Stimulated activated CD8-positive, alpha-beta memory T cell treated with anti-CD3 and anti-CD28 coated beads, Interleukin-2, amount 100 ng/mL, for 1 hour (primary cell): ENCODE results near the gene PLEKHJ1.

Experiments
- DNase-seq, 2 donors: peaks; one replicate each; pipeline ENCODE4 v3.0.0-alpha.2; 2020; ENCODE audit warnings: low read depth in 2 of 2

PLEKHJ1 gene

DNA sequence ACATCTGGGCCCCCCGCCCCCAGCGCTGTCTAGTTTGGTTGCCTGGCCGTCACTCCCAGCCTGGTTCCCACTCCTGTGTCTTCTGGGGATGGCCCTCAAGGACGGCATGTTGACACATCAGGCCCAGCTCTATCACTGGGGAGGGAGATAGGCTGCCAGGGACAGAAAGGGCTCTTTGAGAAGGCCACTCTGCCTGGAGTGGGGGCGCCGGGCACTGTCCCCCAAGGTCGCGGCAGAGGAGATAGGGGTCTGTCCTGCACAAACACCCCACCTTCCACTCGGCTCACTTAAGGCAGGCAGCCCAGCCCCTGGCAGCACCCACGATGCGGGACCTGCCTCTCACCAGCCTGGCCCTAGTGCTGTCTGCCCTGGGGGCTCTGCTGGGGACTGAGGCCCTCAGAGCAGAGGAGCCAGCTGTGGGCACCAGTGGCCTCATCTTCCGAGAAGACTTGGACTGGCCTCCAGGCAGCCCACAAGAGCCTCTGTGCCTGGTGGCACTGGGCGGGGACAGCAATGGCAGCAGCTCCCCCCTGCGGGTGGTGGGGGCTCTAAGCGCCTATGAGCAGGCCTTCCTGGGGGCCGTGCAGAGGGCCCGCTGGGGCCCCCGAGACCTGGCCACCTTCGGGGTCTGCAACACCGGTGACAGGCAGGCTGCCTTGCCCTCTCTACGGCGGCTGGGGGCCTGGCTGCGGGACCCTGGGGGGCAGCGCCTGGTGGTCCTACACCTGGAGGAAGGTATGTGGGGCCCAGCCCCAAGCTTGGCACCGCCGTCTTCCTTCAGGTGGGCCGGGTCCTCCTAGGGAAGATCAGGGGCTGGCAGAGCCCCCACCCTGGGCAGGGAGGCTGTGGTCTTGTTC is 13.1 kb upstream of the PLEKHJ1 start, which contains the start of gene AMH:
Gene AMH, plus strand, starts transcription at position 314 of the 857 bp plus-strand sequence. Its CDS starts 10 bp downstream, at position 324.
- DNase-seq = no peak

DNA sequence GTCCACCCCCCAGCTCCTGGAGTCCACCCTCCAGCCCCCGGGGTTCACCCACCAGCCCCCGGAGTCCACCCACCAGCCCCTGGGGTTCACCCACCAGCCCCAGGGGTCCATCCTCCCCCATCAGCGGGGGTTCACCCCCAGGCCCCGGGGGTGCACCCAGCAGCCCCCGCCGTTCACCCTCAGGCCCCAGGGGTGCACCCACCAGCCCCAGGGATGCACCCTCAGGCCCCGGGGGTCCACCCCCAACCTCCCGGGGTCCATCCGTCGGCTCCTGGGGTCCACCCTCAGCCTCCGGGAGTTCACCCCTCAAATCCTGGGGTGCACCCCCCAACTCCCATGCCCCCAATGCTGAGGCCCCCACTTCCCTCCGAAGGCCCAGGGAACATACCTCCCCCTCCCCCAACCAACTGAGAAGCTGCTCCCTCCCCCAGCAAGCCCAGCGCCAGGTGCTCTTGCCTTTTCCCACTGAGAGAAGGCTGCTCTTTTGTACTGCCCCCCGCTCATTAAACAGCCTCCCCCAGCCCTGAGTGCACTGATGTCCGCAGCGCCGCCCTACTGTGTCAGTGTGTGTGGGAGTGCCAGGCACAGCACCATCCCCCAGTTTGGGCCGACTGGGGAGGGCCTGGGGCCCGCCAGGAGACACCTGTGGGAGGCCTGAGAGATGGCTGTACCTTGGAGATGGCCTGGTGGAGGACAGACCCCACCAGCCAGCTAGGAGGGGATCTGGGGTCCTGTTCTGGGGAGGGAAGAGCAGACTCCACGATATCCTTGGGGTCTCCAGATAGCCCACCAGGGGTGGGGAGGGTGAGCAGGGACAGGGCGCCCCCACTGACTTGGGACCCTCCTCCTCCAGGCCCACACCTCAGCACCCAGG is 12.2 kb upstream of the PLEKHJ1 start:
- DNase-seq = no peak

DNA sequence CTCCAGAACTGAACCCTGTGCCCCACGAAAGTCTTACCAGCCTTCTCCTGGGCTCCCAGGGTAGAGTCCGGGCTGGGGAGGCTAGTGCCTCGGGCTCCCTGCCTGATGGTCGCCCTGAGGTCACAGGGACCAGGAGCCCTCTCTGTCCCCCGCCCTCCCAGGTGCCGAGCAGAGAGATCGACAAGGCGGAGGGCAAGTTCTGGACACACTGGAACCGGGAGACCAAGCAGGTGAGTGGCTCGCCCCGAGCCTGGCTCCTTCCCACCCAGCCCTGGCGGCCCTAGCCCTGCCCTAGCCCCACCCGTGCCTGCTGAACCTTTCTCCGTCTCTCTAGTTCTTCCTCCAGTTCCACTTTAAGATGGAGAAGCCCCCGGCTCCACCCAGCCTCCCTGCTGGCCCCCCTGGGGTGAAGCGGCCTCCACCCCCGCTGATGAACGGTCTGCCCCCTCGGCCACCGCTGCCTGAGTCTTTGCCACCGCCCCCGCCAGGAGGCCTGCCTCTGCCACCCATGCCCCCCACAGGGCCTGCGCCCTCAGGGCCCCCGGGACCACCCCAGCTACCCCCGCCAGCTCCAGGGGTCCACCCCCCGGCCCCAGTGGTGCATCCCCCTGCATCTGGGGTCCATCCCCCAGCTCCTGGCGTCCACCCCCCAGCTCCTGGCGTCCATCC is 11.4 kb upstream of the PLEKHJ1 start:
- DNase-seq = no peak

DNA sequence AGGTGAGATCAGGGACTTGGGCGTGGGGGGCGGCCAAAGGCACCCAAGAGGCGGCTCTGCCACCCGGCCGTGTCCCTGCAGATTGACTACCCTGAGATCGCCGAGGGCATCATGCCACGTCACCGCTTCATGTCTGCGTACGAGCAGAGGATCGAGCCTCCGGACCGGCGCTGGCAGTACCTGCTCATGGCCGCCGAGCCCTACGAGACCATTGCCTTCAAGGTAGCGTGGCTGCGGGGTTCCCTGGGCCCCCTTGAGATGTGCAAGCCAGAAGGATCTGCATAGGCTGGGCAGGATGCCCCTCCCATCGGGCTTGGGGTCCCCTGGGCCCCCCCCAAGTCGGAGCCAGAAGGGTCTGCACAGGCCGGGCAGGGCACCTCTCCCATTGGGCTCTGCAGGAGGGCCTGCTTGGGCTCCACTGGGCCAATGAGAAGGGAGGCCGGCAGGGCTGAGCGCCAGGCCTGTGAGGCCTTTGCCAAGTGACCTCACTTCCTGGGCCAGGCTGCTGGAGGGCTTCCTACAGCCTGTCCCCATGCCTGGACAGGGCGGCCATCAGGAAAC is 10.8 kb upstream of the PLEKHJ1 start:
- no peak for DNase-seq

DNA sequence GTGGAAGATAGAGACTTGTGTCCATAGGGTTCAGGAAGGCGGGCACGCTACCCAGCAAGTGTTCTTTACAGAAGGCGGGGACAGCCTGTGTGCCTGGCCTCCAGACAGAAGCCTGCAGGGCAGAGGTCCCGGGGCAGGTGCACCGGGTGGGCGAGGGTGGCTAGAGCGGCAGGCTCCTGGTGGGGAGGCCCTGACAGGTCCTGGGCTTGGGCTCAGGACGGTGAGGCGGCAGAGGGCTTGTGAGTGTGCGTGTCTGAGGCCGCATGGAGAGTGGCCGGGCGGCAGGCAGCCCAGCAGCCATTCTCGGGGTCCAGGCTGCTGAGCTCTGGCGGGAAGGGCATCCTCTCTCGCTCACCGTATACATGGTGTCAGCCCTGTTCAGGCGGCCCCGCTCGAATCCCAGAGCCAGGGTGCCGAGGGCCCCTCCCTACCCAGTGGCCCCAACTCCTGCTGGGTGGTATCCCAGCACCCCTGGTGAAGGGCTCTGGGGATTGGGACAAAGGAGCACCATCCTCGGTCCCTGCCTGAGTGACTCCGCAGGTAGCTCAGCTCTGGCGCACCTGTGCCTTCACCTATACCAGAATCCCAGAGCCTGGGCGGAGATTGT is 10.0 kb upstream of the PLEKHJ1 start:
- DNase-seq = no peak

DNA sequence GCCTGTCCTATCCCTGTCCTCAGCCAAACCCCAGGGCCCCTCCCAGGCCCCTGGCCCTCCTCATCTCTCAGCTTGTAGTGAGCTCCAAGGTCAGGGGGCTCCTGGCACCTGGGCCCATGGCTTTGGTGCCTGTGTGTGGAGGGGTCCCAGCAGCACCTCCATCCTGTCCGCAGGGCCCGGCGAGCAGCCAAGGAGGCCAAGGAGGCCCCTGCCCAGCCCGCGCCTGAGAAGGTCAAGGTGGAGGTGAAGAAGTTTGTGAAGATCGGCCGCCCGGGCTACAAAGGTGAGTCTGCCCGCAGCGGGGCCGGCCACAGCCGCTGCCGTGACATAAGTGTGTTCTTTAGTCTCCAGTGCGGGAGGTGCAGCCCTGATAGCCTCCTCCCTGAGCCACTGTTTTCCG is 9.1 kb upstream of the PLEKHJ1 start:
- DNase-seq = no peak

DNA sequence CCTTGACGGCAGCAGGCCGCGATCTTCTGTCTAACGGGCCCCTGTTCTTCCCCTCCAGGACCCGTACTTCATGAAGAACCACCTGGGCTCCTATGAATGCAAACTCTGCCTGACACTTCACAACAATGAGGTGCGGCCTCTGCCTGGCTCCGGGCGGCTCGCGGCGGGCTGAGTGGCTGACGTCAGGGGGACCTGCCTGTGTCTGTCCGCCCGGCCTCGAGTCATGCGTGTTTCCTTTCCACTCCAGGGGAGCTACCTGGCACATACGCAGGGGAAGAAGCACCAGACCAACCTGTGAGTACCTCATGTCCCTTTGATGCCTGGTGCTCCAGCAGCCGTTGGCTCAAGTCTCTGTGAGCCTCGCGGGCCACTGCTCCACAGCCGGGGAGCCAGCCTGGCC is 8.4 kb upstream of the PLEKHJ1 start:
- DNase-seq = no peak

DNA sequence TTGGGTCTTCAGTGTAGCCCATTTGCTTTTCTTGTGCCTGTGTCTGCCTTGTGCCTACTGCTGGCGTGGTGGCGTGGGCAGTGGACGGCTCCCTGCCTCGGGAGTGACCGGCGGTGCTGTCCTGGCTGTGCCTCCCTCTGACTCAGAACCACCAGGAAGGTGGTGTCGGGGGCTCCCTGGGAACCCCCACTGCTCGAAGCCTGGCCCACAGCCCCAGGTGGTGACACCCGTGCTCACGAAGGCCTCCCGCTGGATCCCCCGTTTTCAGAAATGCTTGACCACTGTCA is 7.9 kb upstream of the PLEKHJ1 start:
- no peak for DNase-seq

DNA sequence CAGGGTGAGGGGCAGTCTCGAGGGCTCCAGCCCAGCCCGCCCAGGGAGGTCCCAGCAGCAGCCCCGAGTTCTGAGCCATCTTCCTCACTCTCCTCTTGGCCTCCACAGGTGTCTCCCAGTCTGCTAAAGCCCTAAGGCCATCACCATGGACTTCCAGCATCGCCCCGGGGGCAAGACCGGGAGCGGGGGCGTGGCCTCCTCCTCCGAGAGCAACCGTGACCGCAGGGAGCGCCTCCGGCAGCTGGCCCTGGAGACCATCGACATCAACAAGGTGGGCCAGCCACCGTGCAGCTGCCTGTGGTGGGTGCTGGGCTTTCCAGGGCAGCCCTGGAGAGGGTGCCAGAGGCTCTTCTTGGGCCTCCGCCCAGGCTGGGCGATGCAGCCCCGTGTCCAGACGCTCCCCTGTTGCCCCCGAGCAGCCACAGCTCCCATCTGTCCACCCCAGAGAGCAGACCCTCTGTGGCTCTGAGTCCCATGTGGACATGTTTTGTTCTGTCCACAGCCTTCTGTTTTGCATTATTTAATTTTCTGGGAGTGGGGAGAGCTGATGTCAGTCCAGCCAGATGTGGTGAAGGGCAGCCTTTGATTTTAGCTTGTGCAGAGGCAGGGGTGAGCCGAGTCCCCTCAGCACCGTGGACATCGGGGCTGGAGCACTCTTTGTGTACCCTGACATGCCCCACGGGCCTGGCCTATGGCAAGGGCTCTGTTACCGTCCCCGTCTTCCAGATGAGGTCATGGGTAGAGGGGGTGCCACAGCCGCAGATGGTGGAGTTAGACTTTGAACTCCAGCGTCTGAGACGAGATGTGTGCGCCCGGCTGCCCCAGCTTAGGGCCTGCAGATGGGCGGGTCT is 7.4 kb upstream of the PLEKHJ1 start:
- DNase-seq = no peak

DNA sequence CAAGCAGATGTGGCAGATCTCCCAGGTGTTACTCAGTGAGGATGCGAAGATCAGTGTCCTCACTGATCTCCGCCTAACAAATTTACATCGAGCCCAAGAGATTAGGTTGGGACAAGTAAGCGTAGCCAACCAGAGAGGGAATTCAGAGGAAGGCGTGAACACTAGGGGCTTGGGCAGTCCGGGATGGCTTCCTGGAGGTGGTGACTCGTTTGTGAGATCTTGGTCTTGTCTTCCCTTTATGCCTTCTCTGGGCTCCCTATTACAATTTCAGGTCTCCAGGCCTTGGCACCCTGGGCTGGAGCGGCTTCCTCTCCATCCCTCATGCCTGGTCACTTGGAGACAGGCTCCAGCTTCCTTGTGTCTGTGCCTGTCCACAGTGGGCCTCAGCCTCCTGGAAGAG is 6.7 kb upstream of the PLEKHJ1 start:
- no peak for DNase-seq

DNA sequence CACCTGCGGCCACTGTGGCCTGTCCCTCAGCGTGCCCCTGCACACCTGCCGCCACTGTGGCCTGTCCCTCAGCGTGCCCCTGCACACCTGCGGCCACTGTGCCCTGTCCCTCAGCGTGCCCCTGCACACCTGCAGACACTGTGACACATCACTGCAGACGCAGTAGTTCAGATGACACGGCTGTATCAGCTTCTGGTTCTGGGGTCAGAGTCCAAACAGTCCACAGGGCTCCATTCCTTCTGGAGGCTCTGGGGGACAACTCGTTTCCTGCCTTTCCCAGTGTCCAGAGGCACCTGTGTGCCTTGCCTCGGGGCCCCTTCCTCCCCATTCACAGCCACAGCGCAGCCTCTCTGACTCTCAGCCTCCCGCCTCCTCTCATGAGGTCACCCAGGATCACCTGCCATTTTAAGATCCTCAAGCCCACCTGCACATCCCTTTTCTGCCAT is 6.0 kb upstream of the PLEKHJ1 start:
- no peak for DNase-seq

DNA sequence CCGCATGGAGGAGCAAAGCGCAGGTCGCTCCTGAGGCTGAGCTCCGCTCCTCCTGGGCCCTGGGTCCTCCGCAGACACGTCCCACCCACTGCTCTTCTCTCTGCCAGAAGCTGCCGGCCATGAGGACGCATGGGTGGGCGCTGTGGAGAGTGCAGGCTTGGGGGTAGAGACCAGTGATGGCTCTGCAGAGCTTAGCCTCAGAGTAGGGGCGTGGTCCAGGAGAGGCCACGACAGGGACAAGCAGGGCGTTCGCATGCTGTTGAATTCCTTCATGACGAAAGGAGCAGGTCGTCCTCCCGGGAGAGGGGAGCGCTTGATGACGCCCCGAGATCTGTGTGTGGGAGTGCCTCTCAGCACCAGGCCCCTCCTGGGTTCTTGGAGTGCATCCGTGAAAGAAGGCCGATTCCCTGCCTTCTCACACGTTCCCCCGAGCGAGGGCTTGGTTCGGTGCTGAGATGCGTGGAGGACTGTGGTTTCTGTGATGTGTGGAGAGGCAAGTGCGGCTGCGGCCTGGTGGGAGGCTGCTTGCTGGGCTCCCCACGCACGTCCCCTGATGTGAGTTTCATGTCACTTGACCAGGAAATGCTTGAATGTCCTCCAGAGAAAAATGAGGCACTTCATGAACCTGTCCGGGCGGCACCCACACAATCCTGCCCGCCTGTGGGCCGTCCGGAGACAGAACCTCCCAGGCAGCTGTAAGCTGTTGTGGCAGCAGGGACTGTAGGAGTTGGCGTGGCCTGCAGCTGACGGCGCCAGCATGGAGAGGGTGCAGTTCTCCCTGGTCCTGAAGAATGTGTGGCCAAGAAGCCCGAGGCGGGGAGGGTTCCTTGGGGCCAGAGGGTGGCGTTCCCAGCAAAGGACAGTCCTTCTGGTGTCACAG is 5.0 kb upstream of the PLEKHJ1 start:
- no peak for DNase-seq

DNA sequence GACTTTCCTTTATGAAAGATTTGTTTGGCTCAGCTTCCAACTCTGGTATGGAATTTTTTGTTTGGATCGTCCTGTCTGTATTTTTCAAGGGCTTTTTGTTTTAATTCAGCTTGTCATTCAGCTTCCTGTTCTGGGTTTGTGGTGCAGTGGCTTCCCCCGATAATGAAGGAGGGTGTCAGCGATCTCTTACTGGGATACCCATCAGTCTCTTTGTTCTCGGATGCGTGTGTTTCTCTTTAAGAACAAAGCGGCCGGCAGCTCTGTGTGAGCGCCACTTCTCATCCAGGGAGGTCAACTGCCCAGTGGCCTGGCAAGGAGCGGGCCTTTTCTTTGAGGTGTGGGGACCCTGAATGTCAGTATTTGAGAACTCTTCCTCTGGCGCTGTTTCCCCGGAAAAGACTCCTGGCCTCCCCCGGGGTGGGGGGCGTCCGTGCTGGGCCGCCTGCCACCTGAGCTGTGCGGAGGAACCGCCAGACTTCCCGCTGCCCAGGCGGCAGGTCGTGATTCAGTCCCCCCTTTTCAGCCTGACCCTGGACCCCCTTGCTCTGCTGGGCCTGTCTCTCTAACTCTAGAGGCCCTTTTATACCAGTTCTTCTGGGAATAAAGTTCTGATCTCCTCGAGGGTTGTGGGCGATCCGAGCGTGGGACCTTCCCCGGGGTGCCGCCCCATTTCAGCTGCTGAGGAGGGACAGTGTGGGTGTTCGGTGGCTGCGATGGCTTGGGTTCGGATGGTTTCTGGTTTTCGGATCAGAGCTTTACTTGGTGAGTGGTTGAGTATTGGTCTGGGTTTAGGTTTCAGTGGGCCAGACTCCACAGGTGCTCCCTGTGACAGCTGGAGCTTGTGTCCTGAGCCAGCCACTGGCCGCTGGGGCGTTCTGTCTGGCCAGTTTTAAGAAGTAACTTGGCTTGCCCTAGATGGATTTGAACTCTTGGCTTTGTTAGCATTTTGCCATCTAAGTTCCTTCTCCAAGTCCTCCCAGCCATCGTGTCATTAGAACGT is 3.9 kb upstream of the PLEKHJ1 start:
- no peak for DNase-seq

DNA sequence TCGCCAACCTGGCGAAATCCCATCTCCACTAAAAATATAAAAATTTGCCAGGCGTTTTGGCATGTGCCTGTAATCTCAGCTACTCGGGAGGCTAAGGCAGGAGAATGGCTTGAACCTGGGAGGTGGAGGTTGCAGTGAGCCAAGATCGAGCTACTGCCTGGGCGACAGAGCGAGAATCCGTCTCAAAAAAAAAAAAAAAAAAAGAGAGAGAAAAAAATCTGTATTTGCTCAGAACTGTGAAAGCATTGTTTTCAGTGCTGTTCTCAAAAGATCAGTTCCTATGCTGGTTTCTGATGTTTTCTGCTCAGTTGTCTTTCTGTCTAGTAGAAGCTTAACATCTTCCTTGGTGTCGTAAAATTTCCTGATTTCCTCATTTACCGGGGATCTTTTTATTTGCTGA is 3.0 kb upstream of the PLEKHJ1 start:
- no peak for DNase-seq

DNA sequence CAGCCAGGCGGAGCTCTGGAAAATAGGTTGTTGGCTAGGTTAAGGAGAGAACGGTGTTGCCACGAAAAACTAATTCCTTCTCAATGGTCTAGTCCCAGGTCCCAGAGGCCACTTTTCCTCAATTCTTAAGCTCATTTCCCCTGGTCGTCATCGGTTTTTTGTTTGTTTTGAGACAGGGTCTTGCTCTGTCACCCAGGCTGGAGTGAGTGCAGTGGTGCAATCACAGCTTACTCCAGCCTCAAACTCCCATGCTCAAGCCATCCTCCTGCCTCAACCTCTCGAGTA is 1.7 kb upstream of the PLEKHJ1 start:
- DNase-seq = no peak

DNA sequence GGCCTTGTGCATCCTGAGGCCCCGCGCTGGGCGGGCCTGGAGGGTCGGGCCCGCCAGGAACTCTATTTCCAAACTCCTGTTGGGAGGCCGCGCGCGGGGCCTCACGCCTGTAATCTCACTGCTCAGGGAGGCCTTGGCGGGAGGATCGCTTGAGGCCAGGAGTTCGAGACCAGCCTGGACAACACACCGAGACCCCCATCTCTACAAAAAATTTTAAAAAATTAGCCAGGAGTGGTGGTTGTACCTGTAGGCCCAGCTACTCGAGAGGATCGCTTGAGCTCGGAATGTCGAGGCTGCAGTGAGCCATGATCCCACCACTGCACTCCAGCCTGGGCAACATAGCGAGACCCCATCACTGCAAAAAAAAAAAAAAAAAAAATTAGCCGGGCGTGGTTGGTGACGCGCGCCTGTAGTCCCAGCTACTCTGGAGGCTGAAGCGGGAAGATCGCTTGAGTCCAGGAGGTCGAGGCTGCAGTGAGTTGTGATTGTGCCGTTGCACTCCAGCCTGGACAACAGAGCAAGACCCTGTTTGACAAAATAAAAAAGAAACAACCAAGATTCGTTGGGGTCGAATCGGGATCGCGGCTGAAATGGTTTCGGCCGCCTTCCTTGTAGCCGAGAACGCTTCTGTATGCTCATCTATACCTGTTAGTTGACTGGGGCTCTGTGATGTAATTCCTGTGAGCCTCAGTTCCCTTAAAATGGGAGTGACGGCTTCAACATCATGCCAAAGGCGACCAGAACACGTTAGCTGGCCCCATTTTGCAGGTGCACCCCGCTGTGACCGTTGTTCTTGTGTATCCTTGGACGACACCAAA is 1.1 kb upstream of the PLEKHJ1 start:
- no peak for DNase-seq

DNA sequence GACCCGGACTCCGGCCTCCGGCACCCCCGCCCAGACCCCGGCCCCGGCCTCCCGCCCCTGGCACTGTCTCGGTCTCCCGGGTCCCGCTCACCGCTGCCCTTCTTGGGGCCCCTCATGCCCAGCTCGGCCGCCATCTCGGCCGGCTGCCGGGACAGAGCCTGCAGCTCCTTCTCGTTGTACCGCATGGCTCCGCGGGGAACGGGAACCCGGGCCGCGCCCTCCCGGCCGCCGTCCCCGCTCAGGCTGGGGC is 140 bp downstream of the PLEKHJ1 start:
- no peak for DNase-seq

DNA sequence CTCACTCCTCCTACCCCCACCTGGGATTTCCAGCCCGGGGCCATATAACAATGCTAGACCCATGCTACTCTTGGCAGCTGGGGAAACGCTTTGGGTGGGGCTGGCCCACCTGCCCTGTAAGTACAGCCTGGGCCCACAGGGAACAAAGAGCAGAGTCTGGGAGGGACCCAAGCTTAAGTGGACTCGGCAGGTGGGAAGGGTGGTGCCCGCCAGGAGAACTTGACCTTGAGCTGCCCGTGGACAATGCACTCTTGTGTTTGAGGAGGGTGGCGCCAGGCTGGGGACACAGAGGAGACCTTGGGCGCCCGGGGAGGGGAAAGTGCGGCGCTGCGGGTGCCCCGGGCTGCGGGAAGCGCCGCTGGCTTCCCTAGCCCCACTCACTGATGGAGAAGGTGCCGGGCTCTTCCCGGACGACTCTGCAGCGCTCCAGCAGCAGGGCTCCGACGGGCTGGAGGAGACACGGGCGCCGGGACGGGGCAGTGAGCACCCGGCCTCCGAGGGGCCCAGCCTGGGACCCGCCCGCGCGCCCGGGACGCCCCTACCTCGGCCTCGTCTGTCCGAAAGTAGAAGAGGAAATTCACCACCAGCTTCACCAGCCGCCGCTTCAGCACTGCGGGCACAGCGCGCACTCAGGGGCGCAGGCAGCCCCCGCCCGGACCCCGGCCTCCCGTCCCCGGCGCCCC is 607 bp downstream of the PLEKHJ1 start:
- no peak for DNase-seq
